K562 (cell line): ENCODE data around the gene AURKB. TPM values are rescaled to one million over a fixed set of nuclear protein-coding genes. Genes with fewer than 3 reads are reported as not detected.

Source experiments
- CEBPG ChIP-seq, 3 experiments: fragments of 200-800 bp in 1 of 3; sonication (Bioruptor generic) in 1 of 3; sonication (generic) in 1 of 3; formaldehyde crosslinking in 1 of 3; IDR thresholded peaks in 2 of 3; conservative IDR thresholded peaks in 1 of 3; 2 replicates each; pipeline versions ENCODE4 v1.6.1 to v1.8.0; 2016 to 2022; ENCODE audit warnings: missing compliant biosample characterization in 2 of 3, missing genetic modification characterization in 2 of 3, mild to moderate bottlenecking in 1 of 3, missing genetic modification reagents in 1 of 3
- CXXC5 ChIP-seq: fragments of 250-450 bp; sonication (Bioruptor Pico); IDR thresholded peaks from 2 replicates; pipeline ENCODE4 v1.8.0; 2022; ENCODE audit warnings: inconsistent platforms, mild to moderate bottlenecking, moderate library complexity
- E2F1 ChIP-seq: sonication (generic); formaldehyde crosslinking; IDR thresholded peaks from 2 replicates; pipeline ENCODE4 v1.8.1; 2023; ENCODE audit warnings: mild to moderate bottlenecking, missing genetic modification reagents, moderate library complexity
- ELF2 ChIP-seq: fragments of 250-450 bp; sonication (Bioruptor Pico); IDR thresholded peaks from 2 replicates; pipeline ENCODE4 v1.5.0; 2021; ENCODE audit warnings: mild to moderate bottlenecking
- GTF3C2 ChIP-seq: IDR thresholded peaks from 3 replicates; pipeline ENCODE4 v1.6.1; 2011; ENCODE audit warnings: borderline replicate concordance, mild to moderate bottlenecking, moderate library complexity; ENCODE audit not compliant: insufficient read length; ENCODE audit errors: extremely low read depth
- LCOR ChIP-seq: sonication (generic); formaldehyde crosslinking; IDR thresholded peaks from 2 replicates; pipeline ENCODE4 v1.8.0; 2022; ENCODE audit warnings: mild to moderate bottlenecking, missing genetic modification reagents
- NCOA4 ChIP-seq: fragments of 450-650 bp; IDR thresholded peaks from 2 replicates; pipeline ENCODE4 v1.6.1; 2018; ENCODE audit warnings: mild to moderate bottlenecking; ENCODE audit not compliant: partially characterized antibody
- POLR2AphosphoS2 ChIP-seq: IDR thresholded peaks from 2 replicates; pipeline ENCODE4 v1.6.1; 2012; ENCODE audit warnings: low read length, improper control_type of control experiment
- PRPF4 ChIP-seq: fragments of 200-400 bp; formaldehyde crosslinking; IDR thresholded peaks from one replicate; pipeline ENCODE4 v1.6.1; 2017; ENCODE audit warnings: low read length, low read depth, mild to moderate bottlenecking; ENCODE audit not compliant: insufficient read depth, poor library complexity, severe bottlenecking
- SP2 ChIP-seq: IDR thresholded peaks from 2 replicates; pipeline ENCODE4 v1.6.1; 2011; ENCODE audit warnings: mild to moderate bottlenecking, low read depth, low read length, moderate library complexity; ENCODE audit not compliant: poor library complexity, severe bottlenecking; ENCODE audit errors: extremely low read depth
- TOE1 ChIP-seq, 2 experiments: fragments of 450-650 bp in 1 of 2; sonication (generic) in 1 of 2; formaldehyde crosslinking in 1 of 2; IDR thresholded peaks; 2 replicates each; pipeline versions ENCODE4 v1.7.1 to v1.8.0; 2016 to 2022; ENCODE audit warnings: borderline replicate concordance in 2 of 2, mild to moderate bottlenecking in 2 of 2, antibody characterized with exemption in 1 of 2, inconsistent platforms in 1 of 2, low read depth in 1 of 2, missing genetic modification reagents in 1 of 2, moderate library complexity in 1 of 2
- ZBTB33 ChIP-seq: sonication (generic); formaldehyde crosslinking; IDR thresholded peaks from 2 replicates; pipeline ENCODE4 v1.8.1; 2023; ENCODE audit warnings: mild to moderate bottlenecking, missing genetic modification reagents
- ZC3H11A ChIP-seq: IDR thresholded peaks from 2 replicates; pipeline ENCODE4 v1.6.1; 2012; ENCODE audit warnings: low read depth, low read length, improper control_type of control experiment
- ZNF398 ChIP-seq: fragments of 250-450 bp; sonication (Bioruptor Pico); IDR thresholded peaks from 2 replicates; pipeline ENCODE4 v1.8.0; 2021; ENCODE audit warnings: moderate library complexity, mild to moderate bottlenecking, inconsistent platforms
- ZNF444 ChIP-seq: fragments of 250-450 bp; sonication (Bioruptor Pico); IDR thresholded peaks from 2 replicates; pipeline ENCODE4 v1.4.0; 2020; ENCODE audit warnings: mild to moderate bottlenecking, moderate library complexity
- polyA plus RNA-seq, 8 experiments: library from polyadenylated mRNA; depleted of rRNA in 4 of 8; stranded (reverse) in 5 of 8; unstranded in 3 of 8; fragments of >200 nt; fragmentation: Nextera tagmentation in 2 of 8; fragmentation: Illumina TruSeq in 1 of 8; extraction: Ambion mirVana in 2 of 8; extraction: Trizol in 1 of 8; gene quantifications; 2 replicates each; pipeline versions ENCODE4 v1.2.1 to v1.2.3, GENCODE V29; 2011 to 2014; ENCODE audit warnings: inconsistent platforms in 1 of 8, missing spikeins in 1 of 8
- total RNA-seq, 7 experiments: library from RNA; depleted of rRNA in 6 of 7; stranded (reverse); fragments of >200 nt in 6 of 7; fragmentation: Illumina TruSeq in 2 of 7; extraction: Trizol in 2 of 7; gene quantifications; 2 replicates each; pipeline versions ENCODE4 v1.2.1 to v1.2.3, GENCODE V29; 2011 to 2021; ENCODE audit warnings: low replicate concordance in 1 of 7

AURKB gene
- total and polyA plus RNA-seq, 9 of the 15 experiments (the other 6 are each of a cell fraction or from before 2014, with no cell fraction given): 27.2 to 114 (median 74.8) TPM

- TF ChIP-seq ZBTB33 (CRISPR knock-in tag) (peak; percentile 31; the same call in 1 of the 2 replicates), NCOA4 (no peak), ZNF444 (CRISPR knock-in tag) (no peak), SP2 (no peak), CXXC5 (no peak; the same call in 1 of the 2 replicates), POLR2AphosphoS2 (no peak), E2F1 (CRISPR knock-in tag) (no peak), CEBPG (CRISPR knock-in tag; IDR thresholded peaks at IDR 0.05) (peak; percentile 89), CEBPG (tag; conservative IDR thresholded peaks at IDR 0.05 in 1 of 2, IDR thresholded peaks at IDR 0.05 in 1 of 2) (peak; percentile 88 to 91), GTF3C2 (peak; percentile 75), LCOR (CRISPR knock-in tag) (0 out of 2 replicates have a peak, but pooled peaks have one; percentile 6), ZC3H11A (no peak), TOE1 (IDR thresholded peaks at IDR 0.05; ENCODE audit: borderline replicate concordance) (no peak), TOE1 (CRISPR knock-in tag; IDR thresholded peaks at IDR 0.05; ENCODE audit: borderline replicate concordance, low read depth) (no peak), ELF2 (no peak), ZNF398 (CRISPR knock-in tag) (no peak), PRPF4 (no peak)
Observed at GRCh38 chr17:8225813-8226535, 15.6 kb upstream of the AURKB start (continued).
